HG02798 (cell line): Measurements from ENCODE around the gene TSPAN5.

ENCODE experiments used
- ATAC-seq: cut with Tn5 transposase; IDR thresholded peaks from one replicate; pipeline ENCODE4 v1.9.1; 2021; ENCODE audit warnings: mild to moderate bottlenecking; ENCODE audit not compliant: unreplicated experiment, poor library complexity

The TSPAN5 gene

DNA sequence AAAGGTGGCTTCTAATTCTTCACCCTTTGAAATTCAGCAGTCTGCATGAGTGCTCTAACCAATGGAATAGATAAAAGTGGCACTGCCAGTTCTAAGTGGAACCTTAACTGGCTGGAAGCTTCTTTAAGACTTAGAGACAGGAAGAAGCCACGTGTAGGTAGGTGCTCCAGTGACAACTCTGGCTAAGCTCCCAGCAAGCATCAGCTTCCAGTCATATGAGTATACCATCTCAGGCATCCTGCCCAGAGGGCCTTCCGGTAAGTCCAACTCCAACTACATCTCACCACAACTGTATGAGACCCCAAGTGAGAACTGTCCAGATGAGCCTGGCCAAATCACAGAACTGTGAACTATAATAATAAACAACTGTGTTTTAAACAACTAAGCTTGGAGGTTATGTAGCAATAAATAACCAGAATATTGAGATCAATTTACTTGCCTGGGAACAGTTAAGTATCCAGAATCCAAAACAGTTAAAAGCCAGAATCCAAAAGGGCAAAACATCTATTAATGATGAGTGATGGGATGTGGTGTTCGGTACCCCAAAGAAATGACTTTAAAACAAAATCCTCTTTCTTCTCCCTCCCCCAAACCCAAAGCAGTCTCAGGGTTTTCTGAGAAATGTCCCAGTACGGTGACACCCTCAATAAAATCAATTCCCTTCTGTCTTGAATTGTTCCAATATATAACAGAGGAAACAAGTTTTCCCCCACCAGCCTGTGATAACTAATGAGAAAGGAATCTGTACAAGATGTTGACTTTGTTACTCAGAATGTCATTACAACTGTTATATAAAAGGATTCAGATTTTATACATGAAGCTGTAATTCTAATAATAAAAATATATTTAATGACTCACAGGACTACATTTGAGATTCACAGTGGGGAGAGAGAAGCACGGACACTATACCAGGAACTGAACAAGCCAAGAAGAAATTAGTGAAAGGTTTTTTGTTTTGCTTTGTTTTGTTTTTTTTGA, 4.2 kb downstream of the TSPAN5 start:
- ATAC-seq = no peak

DNA sequence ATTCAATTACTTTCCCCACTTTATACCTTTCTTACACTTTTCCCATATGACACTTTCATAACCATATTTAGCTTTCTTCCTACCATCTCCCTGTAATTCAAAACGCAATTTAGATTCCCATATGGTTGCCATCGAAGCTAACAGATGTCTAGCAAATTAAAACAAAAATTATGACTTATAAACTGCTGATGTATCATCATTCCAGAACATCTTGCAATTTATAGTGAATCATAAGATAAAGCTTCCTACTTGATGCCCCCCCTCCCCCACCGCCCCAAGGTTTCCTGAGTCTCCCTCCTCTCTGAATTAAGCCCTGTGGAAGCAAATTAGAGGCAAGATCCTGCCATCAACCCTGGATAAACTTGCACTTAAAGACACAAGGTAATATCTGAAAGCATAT, 5.4 kb downstream of the TSPAN5 start:
- no peak for ATAC-seq

DNA sequence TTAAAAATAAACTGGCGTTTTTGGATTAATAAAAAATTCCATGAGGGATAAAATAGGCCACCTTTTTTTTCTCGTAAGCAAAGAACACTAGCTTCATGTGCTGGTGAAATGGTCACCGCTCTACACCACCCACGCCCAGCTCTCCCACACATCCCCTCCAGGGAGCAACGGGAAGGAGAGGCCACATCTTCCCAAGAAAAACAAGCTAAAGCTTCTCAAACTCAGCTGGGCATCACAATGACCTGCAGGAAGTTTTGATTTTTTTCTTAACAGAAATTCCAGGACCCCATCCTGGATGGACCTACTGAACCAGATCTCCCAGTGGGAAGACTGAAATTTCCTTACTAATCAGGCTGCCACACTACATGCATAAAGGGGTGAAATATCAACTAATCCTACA, 9.8 kb downstream of the TSPAN5 start:
- ATAC-seq = no peak

DNA sequence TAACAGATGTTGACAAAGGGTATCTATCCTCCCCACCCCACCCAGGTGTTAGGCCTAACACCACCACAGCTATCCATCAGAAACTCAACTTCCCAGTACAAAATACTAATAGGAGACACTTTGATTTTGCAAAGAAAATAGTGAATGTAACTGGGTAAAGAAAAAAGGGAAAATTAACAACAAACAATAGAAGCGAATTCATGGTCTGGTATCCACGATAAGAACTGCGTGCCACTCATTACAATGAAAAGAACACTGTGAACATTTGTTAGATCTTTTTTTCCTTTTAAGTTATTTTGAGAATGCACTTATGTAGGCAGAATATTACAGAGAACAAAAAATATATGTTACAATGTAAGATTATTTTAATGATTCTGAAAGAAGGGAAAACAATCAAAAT, 12.0 kb downstream of the TSPAN5 start:
- no peak for ATAC-seq

DNA sequence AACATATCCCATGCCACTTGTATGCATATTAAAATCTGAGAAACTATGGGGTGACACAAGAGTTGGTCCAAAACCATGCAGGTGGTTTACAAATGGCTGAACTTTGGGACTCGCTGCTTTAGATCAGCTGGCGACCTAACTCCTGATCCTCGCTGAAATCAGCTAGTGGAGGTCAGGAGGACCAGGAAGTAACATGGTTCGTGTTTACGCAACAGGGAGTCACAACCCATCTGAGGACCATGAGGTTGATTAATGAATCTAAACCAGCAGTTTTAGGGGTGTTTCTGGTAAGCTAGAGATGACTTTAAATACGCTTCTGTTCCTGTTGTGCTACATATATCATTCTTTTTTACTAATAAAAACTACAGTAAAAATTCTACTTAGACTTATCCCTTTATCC, 12.9 kb downstream of the TSPAN5 start:
- ATAC-seq = no peak

DNA sequence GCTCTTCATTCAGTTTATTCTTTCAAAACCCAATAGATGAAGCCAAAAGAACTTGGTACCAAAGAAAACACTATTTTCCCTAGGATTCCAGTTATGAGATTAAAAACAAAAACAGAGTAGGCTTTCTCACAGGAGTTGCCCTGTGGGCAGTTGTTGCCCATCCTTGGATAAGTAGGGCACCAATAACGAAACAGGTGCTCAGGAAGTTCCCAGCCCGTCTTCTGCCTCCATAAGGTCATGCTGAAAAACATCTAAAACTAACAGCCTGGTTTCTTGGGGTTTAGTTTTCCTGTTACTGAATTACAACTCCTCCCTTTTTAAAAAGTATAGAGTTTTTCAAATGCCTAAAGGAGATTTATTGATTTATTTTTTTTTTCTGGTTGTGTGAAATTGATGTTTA, 14.7 kb downstream of the TSPAN5 start:
- ATAC-seq = no peak

DNA sequence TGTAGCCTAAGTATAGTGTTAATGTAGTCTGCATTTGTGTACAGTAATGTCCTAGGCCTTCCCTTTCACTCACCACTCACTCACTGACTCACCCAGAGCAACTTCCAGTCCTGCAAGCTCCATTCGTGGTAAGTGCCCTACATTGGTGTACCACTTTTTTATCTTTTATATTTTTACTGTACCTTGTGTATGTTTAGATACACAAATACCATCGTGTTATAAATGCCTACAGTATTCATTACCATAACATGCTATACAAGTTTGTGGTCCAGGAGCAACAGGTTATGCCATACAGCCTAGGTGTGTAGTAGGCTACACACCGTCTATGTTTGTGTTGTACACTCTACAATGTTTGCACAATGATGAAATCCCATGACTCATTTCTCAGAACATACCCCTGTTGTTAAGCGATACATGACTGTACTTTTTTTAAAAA, 15.4 kb downstream of the TSPAN5 start:
- no peak for ATAC-seq

DNA sequence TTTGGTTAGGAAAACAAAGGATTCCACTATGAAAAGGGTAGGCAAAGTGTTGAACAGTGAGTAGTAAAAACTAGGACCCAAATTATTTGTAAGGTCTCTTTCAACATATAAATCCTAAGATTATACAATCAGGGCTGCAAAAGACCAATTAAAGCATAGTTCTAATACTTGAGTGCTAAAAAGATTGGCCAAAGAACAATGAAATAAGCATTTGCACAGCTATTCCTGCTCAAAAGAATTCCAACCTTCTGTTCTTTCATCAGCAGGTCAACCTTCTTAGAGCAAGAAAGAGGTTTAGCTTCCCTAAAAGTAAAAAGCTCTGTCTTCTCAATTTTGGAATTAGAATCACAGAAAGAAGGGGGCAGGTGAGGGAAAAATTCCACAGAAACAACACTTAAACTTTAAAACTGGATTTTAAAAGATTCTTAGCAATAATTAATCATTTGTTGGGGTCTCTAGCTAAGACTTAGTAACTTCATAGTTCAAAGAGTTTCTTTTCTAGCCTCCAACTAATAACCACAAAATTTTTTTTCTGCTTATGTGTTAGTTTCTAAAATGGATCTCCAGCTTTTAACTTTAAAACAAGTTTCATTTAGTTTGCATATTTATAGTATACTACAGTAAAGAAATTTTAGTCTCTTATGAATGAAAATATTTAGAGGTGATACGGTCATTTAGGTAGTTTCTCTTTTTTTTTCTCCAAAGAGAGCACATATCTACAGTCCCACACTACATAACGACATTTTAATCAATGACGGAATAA, 16.3 kb downstream of the TSPAN5 start:
- peak; percentile 32 for ATAC-seq

DNA sequence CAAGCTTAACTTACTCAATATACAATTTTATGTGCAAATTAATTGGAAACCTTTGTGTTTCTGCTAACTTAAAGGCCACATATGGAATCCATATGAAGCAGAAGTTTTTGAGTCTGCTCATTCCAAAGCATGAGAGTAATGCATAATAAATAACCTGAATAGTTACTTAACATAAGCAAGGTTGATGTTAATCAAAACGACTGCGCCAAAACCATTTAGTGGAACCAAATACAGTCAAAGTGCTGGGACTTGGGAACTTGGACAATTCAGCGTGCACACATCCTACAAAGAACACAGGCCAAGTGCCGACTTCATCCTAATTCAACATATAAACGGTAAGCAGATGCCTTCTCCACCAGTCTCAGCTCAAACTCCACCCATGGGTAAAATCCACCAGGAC, 17.0 kb downstream of the TSPAN5 start:
- ATAC-seq = no peak

DNA sequence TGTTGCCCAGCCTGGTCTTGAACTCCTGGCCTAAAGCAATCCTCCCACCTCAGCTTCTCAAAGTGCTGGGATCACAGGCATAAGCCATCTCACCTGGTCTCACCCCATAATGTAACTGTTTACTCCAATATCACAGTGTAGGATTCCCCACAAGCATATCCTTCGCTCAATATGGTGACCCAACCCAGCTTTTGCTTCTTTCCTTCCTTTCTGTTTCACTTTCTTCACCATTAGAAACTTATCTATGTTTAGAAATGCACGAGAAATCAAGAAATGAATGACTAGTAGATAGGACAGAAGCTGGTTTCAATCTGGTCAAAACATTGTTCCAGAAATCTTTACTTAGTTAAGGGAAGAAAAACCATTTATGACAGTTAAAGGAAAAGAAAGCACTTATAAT, 18.9 kb downstream of the TSPAN5 start:
- ATAC-seq = peak; percentile 78

DNA sequence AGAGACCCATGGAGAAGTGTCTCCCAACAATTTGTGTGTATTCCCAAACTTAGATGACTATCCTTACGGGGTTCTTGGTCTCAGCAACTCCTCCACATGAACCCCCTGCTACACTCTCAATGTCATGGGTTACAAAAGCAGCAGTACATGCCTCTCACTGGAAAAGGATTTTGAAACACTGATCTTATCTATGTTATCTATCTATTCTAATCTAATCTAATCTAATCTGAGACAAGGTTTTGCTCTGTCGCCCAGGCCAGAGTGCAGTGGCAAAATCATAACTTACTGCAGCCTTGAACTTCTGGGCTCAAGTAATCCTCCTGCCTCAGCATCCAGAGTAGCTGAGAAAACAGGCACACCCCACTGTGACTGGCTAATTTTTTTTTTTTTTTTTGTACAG, 19.3 kb downstream of the TSPAN5 start:
- ATAC-seq = no peak

DNA sequence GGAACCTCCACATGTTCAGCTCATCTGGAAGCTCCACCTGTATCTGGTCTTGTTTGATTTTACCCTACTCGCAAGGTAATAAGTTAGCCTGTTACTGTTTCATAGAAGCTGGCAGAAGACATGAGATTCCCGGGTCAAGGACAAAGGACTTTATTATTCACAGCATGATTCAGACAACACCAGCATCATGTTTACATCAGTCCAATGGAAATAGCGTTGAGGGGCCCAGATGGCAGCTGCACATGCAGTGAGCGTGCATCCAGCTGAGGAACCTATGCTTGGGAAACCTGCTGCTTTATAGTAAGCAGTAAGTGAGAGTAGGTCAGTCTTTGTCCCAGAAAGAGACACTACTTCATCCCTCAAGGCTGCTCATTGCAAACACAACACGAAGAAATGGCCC, 19.8 kb downstream of the TSPAN5 start:
- no peak for ATAC-seq

DNA sequence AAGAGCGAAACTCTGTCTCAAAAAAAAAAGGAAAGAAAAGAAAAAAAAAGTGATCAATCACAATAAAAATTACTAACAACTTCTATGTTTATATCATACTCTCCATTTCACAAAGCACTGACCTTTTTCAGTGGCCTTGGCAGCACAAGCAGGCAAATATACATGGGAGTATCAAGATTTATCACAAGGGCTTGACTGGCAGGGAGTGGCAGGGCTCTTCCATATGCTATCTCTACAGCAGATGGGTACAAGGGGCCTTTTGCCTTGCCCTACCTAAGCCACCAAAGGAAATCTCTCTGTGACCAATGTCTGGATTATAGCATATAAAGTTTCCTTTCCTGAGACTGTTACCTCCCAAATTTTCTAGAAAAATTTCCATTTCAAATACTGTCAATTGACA, 24.4 kb downstream of the TSPAN5 start:
- no peak for ATAC-seq

DNA sequence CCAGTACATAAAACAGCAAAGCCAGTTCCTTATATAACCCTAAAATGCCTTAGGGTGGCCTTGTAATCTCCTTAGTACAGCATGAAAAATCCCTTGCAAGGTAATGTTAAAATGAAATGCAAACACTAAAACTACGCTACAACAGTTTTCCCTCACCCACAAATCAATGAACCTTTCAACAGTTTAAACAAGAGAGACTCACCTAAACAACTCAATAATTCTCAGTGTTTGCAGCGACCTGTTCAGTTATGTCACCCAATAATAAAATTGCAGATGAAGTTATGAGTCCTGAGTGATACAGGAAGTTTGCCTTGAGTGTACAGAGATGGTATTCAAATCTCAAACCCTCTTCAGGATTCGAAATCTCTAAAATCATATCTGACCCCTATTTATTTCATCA, 25.3 kb downstream of the TSPAN5 start:
- ATAC-seq = no peak

DNA sequence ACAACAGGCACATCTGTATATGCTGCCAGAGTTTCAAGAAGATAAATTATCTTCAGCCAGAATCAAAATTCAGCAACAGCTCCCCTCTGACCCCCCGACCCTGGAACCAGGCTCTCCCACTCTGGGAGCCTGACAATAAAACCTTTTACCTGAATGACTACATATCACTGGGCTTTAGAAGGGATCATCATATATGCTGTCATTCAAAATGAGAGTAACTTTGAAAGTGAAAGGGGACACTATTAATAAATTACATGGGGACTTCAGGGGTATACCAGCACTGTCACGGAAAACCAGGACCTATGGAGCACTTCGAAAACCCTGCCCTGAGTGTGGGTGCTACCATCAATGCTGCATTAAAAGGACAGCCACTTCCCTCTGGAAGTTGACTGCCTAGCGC, 26.2 kb downstream of the TSPAN5 start:
- no peak for ATAC-seq

DNA sequence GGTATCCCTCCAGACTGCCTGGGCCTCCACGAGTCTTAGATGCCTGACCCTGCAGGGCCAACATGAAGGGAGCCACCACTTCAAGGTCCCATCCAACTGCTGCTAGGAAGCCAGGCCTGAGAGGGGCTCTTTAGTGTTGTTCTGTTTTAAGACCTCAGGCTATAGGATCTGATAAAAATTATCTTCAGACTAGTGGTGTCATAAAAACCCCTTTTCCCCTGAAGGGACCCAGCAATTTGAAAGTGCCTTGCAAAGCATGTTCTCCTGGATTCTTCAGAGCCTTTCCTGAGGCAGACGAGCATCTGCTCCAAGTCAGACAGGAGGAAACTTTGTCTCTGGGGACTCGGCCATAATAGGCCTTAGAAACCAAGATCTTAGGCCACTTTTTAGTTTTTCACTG, 26.9 kb downstream of the TSPAN5 start:
- ATAC-seq = no peak

DNA sequence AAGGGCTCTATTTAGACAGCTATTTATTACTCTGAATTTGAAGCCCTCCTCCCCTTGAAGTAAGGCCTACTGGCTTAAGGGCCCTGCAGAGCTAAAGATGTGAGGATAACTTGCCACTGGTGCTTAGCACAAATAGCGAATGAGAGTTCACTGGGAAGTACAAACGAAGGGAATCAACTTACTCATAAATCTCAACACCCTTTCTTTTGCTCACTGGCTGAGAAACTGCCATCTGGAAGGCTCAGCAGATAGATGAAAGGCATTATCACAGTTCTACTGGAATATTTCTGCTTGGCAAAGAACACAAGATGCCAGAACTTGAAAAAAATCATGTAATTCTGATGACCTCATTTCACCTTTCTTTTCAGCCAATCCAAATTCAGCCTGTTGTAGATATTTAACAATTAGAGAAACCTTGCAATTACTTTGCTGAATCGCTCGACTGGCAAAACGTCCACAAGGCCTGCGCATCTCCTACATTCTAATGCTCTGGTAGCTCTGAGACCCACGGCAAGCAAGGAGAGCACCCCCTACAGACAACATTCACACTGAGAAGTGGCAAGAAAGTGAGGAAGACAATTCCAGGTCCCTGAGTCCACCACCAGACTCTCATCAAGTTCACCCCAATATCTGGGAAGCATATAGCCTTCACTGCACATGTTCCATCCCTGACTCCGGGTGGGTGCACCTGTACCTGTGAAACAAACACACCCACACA, 27.5 kb downstream of the TSPAN5 start:
- ATAC-seq = no peak

DNA sequence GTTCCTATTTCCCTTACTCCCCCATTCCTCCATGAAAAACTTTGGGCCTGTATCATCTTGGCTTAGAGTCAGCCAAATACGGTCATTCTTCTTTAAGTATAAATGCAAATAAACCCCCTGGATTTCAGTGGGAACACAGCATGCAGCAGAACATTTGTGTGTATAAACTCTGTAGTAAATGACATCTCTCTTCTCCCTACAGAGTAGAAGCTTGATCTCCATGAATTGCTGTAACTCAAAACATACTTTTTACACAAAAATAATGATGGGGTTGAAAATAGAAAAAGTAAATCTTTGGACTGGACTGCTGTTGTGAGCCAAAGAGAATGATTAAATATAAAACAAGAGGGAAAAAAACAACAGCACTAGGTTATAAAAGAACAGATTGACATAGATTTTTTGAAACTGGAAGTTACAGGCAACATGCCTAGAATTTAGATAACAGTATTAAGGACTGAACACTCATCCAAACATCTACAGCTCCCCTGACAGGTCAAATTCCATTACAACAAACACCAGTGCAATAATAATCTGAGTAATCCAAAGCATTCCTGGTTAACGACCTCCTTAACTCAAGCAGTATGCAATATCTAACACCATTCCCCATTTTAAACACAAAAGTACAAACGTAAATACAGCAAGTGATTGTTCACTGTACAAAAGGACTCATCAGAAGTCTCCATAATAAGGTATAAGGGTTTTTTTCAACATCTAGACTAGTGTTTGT, 30.7 kb downstream of the TSPAN5 start:
- ATAC-seq = no peak

DNA sequence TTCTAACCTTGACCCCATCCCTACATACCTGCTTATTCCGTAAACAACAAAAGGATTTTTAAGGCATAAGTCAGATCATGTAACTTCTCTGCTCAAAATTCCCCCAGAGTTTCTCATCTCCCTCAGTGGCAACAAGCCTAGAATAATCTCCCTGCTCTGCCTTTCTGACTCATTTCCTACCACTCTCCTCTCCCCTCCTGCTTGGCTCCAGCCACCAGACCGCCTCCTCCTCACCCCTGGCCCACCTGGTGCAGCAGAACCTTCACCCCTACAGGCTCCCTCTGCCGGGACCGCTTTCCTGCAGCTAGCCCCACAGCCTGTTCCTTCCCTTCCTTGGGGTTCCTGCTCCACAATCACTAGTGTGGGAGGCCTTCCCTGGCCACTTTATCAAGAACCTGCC, 32.1 kb downstream of the TSPAN5 start:
- ATAC-seq = no peak

DNA sequence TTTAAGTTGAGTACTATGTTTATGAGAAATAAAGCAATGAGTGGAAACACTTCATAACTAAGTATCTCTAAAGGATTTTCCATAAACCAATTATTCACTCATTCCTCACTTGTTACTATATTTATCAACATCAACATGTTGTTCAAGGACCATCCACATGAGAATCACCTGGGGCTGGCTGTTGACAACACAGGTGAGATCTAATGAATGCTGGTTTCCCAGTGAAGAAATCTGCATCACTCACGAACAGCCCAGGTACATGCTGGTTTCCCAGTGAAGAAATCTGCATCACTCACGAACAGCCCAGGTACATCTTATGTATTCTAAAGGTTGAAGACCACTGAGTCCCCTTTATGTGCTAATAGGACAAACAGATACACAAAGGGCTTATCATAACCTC, 32.5 kb downstream of the TSPAN5 start:
- ATAC-seq = no peak
